Measurements from ENCODE around the gene CCDC154. TPM values are rescaled to one million over a fixed set of nuclear protein-coding genes. Genes with fewer than 3 reads are reported as not detected.
"Not testable (repeated sequence)": the region's sequence is repeated elsewhere in the genome, so short reads cannot be mapped to it uniquely, and the experiment has no call there.

Gene CCDC154
- total and polyA plus RNA-seq, 2 donors (not counting 1 experiment from before 2014, with no cell fraction given), result 12.4 to 22.9 TPM

DNA sequence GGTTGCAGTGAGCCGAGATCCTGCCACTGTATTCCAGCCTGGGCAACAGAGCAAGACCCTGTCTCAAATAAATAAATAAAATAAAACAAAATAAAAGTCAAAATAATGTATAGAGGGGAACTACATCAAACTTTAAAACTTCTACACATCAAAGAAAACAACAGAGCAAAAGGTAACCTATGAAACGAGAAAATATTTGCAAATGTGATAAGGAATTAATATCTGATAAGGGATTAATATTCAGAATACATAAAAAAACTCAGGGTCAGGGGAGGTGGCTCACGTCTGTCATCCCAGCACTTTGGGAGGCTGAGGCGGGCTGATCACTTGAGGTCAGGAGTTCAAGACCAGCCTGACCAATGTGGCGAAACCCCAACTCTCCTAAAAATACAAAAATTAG, 24.8 kb upstream of the CCDC154 start:
- H3K27me3 Mint-ChIP-seq; CTCF ChIA-PET; H3K4me3 ChIP-seq (ENCODE audit: control extremely low read depth in 1 of 5, extremely low read depth in 1 of 5, insufficient read depth in 1 of 5, low read depth in 2 of 5, low read length in 4 of 5); H3K9ac ChIP-seq (ENCODE audit: low read length); H3K9me3 ChIP-seq (ENCODE audit: control extremely low read depth in 1 of 3, control insufficient read depth in 2 of 3, insufficient read depth in 1 of 3, low read length in 2 of 3); POLR2A ChIA-PET; H2AFZ ChIP-seq (ENCODE audit: insufficient read depth, low read depth, low read length, poor library complexity, severe bottlenecking); H3K9me3 Mint-ChIP-seq (ENCODE audit: insufficient read depth); H3K27me3 ChIP-seq (replicated peaks in 1 of 4; ENCODE audit: control extremely low read depth in 1 of 4, control insufficient read depth in 3 of 4, insufficient read depth in 4 of 4, low read length in 3 of 4); DNase-seq; H3K36me3 ChIP-seq (replicated peaks in 1 of 2; ENCODE audit: control extremely low read depth in 1 of 2, control insufficient read depth in 1 of 2, extremely low read depth in 1 of 2, insufficient read depth in 2 of 2, low read length in 1 of 2); ATAC-seq (ENCODE audit: low read depth): not testable (repeated sequence)
- peak overlapping the region; percentile 76 to 96 for H3K27ac ChIP-seq (ENCODE audit: low read length in 2 of 2)
- Mint-ChIP-seq H3K4me1 (peaks cover 51% of the 10 kb centered on the region), H3K27ac (peak overlapping the region; percentile 94), H3K4me3 (peak overlapping the region; percentile 83)
- 50% methylated on average over 1 of the region's 5 CpGs for WGBS (ENCODE audit: insufficient coverage)
- peaks cover 100% of the 10 kb centered on the region for H3K79me2 ChIP-seq (ENCODE audit: control insufficient read depth, insufficient read depth, low read length)
- H4K20me1 ChIP-seq (ENCODE audit: control insufficient read depth, insufficient read depth, low read length, poor library complexity, severe bottlenecking), result peaks cover 50% of the 10 kb centered on the region
- intact Hi-C loops (cut with micrococcal nuclease), result loop anchor here (1.0 kb wide), 1 partner anchor 10 kb away; no protein-coding TSS in a partner anchor
- H3K4me1 ChIP-seq (ENCODE audit: control insufficient read depth in 2 of 2, insufficient read depth in 2 of 2, low read length in 2 of 2), result peaks cover 36 to 55% of the 10 kb centered on the region in 2 donors
- peak overlapping the region; percentile 97 for H3K4me2 ChIP-seq (replicated peaks; ENCODE audit: low read depth, low read length, poor library complexity, severe bottlenecking)

DNA sequence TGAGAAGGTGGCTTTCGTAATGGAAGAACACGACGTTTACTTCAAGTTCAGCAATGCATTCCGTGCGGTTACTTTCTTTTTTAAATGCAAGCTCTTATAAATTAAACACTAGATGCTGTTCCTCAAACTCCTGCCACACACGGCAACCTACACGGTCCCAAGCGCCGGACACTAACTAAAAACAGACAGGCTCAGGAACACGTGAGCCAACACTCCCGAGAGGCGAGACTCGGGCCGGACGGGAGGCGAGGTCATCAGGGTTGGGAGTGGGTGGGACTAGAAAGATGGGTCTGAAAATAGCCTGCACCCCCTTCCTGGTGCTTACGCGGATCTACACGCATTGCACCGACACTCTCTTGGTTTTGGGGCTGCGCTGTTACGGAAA, 24.1 kb upstream of the CCDC154 start:
- ChIA-PET POLR2A (interaction anchor here (1.0 kb wide), 1 partner anchor 36 kb away, joined by 3 read pairs; no protein-coding TSS in a partner anchor), CTCF (no interaction called here)
- WGBS (ENCODE audit: insufficient coverage), result 98% methylated on average over 18 of the region's 22 CpGs
- peak overlapping the region; percentile 10 for H3K27ac Mint-ChIP-seq
- H3K9ac ChIP-seq (ENCODE audit: low read length), result no peak overlapping the region
- peaks cover 43% of the 10 kb centered on the region for H4K20me1 ChIP-seq (ENCODE audit: control insufficient read depth, insufficient read depth, low read length, poor library complexity, severe bottlenecking)
- H3K4me1 ChIP-seq (ENCODE audit: control insufficient read depth in 2 of 2, insufficient read depth in 2 of 2, low read length in 2 of 2), result peaks cover 29 to 48% of the 10 kb centered on the region in 2 donors
- H3K27me3 ChIP-seq (replicated peaks in 1 of 4; ENCODE audit: control extremely low read depth in 1 of 4, control insufficient read depth in 3 of 4, insufficient read depth in 4 of 4, low read length in 3 of 4), result no peaks in the 10 kb centered on the region
- DNase-seq, result no peak
- peaks cover 47% of the 10 kb centered on the region for H3K4me1 Mint-ChIP-seq
- H3K36me3 ChIP-seq (replicated peaks in 1 of 2; ENCODE audit: control extremely low read depth in 1 of 2, control insufficient read depth in 1 of 2, extremely low read depth in 1 of 2, insufficient read depth in 2 of 2, low read length in 1 of 2), result peaks cover 1 to 11% of the 10 kb centered on the region in 2 experiments
- no peak for ATAC-seq (ENCODE audit: low read depth)
- no peak overlapping the region for H3K4me3 Mint-ChIP-seq
- TF ChIP-seq, protein P1, sequence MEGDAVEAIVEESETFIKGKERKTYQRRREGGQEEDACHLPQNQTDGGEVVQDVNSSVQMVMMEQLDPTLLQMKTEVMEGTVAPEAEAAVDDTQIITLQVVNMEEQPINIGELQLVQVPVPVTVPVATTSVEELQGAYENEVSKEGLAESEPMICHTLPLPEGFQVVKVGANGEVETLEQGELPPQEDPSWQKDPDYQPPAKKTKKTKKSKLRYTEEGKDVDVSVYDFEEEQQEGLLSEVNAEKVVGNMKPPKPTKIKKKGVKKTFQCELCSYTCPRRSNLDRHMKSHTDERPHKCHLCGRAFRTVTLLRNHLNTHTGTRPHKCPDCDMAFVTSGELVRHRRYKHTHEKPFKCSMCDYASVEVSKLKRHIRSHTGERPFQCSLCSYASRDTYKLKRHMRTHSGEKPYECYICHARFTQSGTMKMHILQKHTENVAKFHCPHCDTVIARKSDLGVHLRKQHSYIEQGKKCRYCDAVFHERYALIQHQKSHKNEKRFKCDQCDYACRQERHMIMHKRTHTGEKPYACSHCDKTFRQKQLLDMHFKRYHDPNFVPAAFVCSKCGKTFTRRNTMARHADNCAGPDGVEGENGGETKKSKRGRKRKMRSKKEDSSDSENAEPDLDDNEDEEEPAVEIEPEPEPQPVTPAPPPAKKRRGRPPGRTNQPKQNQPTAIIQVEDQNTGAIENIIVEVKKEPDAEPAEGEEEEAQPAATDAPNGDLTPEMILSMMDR (IDR thresholded peaks at IDR 0.05), result no peak
- TF ChIP-seq EZH2 (IDR thresholded peaks at IDR 0.05; ENCODE audit: borderline replicate concordance, insufficient read depth, low read depth, low read length, poor library complexity, severe bottlenecking), result no peak
- intact Hi-C loops (cut with micrococcal nuclease), result no loop called here
- no peaks in the 10 kb centered on the region for H3K9me3 ChIP-seq (ENCODE audit: control extremely low read depth in 1 of 3, control insufficient read depth in 2 of 3, insufficient read depth in 1 of 3, low read length in 2 of 3)
- H3K4me2 ChIP-seq (replicated peaks; ENCODE audit: low read depth, low read length, poor library complexity, severe bottlenecking), result no peak overlapping the region
- no peak overlapping the region for H3K4me3 ChIP-seq (ENCODE audit: control extremely low read depth in 1 of 5, extremely low read depth in 1 of 5, insufficient read depth in 1 of 5, low read depth in 2 of 5, low read length in 4 of 5)
- H2AFZ ChIP-seq (ENCODE audit: insufficient read depth, low read depth, low read length, poor library complexity, severe bottlenecking), result no peak overlapping the region
- no peaks in the 10 kb centered on the region for H3K9me3 Mint-ChIP-seq (ENCODE audit: insufficient read depth)
- H3K79me2 ChIP-seq (ENCODE audit: control insufficient read depth, insufficient read depth, low read length), result peaks cover 99% of the 10 kb centered on the region
- no peaks in the 10 kb centered on the region for H3K27me3 Mint-ChIP-seq
- no peak overlapping the region for H3K27ac ChIP-seq (ENCODE audit: low read length in 2 of 2)
